HG03159 (cell line): Measurements from ENCODE around the gene PLCE1.

ENCODE experiments used
- ATAC-seq: cut with Tn5 transposase; IDR thresholded peaks from one replicate; pipeline ENCODE4 v1.9.1; 2021; ENCODE audit warnings: mild to moderate bottlenecking, moderate library complexity; ENCODE audit not compliant: unreplicated experiment

Gene PLCE1

GRCh38 chr10:94016727-94017714 is 23.3 kb downstream of the PLCE1 start:
- ATAC-seq, result no peak

DNA sequence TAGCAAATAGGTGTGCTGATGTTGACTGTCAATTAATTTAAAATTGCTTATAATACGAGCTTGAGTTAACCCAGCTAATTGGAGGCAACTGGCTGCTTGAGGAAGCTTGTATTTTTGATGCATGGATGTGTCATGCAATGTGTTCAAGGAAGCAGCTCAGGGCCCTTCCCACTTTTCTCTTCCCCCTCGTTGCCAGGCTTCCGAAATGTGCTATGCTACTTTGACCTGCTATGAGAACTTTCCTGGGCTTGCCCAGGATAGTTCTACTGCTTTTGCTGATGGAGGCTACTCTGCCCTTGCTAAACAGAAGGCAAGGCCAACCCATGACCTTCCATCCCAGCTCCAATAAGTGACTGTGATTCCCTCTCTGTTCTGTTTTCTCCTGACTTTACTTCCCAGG is 24.4 kb downstream of the PLCE1 start:
- no peak for ATAC-seq

- ATAC-seq, result no peak
Observed at GRCh38 chr10:94023906-94024305, 30.2 kb downstream of the PLCE1 start.

- no peak for ATAC-seq
Observed at GRCh38 chr10:94024407-94024806, 30.7 kb downstream of the PLCE1 start.

- no peak for ATAC-seq
Observed at GRCh38 chr10:94025806-94026205, 32.1 kb downstream of the PLCE1 start.

DNA sequence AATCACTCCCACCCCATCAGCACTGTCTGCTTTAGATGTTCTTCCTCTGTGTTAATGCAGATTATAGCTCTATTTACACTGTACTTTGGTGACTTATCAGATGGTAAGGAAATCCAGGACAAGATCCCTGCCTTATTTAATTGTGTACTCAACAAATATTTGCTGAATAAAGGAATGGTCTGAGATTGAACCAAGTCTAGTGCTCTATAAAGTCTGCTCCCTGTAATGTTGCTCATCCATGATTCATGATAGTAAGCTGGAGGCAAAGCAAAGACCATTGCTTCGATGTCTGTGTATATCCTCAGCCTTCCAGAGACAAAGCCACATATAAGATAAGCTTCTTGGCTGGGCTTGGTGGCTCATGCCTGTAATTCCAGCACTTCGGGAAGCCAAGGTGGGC is 33.5 kb downstream of the PLCE1 start:
- ATAC-seq, result no peak

- no peak for ATAC-seq
Observed at GRCh38 chr10:94029955-94030354, 36.2 kb downstream of the PLCE1 start.

- no peak for ATAC-seq
Observed at GRCh38 chr10:94035982-94036765, 42.4 kb downstream of the PLCE1 start.

- ATAC-seq, result no peak
Observed at GRCh38 chr10:94036766-94037033, 43.0 kb downstream of the PLCE1 start.

DNA sequence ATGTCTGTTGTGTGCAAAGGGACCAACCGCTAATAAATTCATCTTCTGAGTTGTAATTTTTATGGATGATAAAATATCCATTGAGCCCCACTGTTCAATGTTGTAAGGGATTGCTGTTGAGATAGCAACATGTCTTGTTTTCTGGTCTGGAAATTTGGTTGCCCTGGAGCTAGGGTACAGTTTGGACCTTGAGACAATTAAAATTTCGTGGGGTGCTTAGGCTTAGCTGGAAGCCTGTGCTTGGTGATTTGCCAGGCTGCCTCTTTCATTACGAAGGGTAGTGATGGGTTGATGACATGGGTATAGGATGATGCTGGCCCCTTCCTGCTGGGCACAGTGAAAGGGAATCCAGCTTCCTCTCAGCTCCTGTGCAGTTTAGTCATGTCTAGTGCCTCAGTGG is 43.6 kb downstream of the PLCE1 start:
- no peak for ATAC-seq

DNA sequence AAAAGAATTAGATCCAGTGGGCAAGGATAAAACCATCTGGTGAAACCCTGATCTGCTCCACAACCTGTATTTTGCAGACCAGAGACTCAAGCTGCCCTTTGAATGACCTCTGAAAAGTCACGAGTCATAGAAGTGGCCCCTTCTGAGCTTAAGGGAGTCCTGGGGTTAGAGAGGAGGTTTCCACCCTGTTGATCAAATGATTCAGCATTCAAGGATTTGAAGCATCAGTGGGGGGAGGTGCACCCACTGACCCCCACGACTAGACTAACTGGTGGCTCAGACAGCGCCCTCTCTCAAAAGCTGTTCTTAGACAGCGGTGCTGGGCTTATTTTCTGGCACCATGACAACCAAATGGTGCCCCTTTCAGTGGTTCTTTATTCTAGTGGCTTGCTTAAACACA is 44.3 kb downstream of the PLCE1 start:
- ATAC-seq, result no peak

- ATAC-seq, result no peak
Observed at GRCh38 chr10:94041206-94041605, 47.5 kb downstream of the PLCE1 start.

GRCh38 chr10:94042001-94042833 is 48.5 kb downstream of the PLCE1 start:
- no peak for ATAC-seq

- no peak for ATAC-seq
Observed at GRCh38 chr10:94042834-94043175, 49.1 kb downstream of the PLCE1 start.
